ENCODE measurements around the gene DLK1.

DLK1 gene

GRCh38 chr14:100715803-100716202 is 10.9 kb upstream of the DLK1 start:
- no peak for DNase-seq

GRCh38 chr14:100717386-100717785 is 9.3 kb upstream of the DLK1 start:
- DNase-seq = no peak

GRCh38 chr14:100719976-100720520 is 6.6 kb upstream of the DLK1 start:
- DNase-seq = no peak

GRCh38 chr14:100721568-100721967 is 5.1 kb upstream of the DLK1 start:
- DNase-seq = no peak

GRCh38 chr14:100722367-100722766 is 4.3 kb upstream of the DLK1 start:
- no peak for DNase-seq

- no peak for DNase-seq
These were observed 3.4 kb upstream of the DLK1 start for GRCh38 chr14:100723135-100723829.

- DNase-seq = no peak
These were observed 2.8 kb upstream of the DLK1 start for GRCh38 chr14:100723830-100724437.

GRCh38 chr14:100724536-100724935 is 2.2 kb upstream of the DLK1 start:
- DNase-seq = no peak

- DNase-seq = no peak
These were observed 905 bp upstream of the DLK1 start for GRCh38 chr14:100725587-100726387.

GRCh38 chr14:100727086-100727872 is 587 bp downstream of the DLK1 start:
- no peak for DNase-seq

GRCh38 chr14:100727873-100728240 is 1.2 kb downstream of the DLK1 start:
- no peak for DNase-seq

- DNase-seq = no peak
These were observed 2.3 kb downstream of the DLK1 start for GRCh38 chr14:100728962-100729361.

GRCh38 chr14:100729982-100730381 is 3.3 kb downstream of the DLK1 start:
- no peak for DNase-seq

GRCh38 chr14:100730581-100730980 is 3.9 kb downstream of the DLK1 start:
- DNase-seq = no peak

GRCh38 chr14:100731011-100731670 is 4.4 kb downstream of the DLK1 start:
- no peak for DNase-seq

- DNase-seq = no peak
These were observed 5.4 kb downstream of the DLK1 start for GRCh38 chr14:100731846-100732765.

GRCh38 chr14:100732766-100733100 is 6.0 kb downstream of the DLK1 start:
- no peak for DNase-seq

GRCh38 chr14:100733152-100733850 is 6.6 kb downstream of the DLK1 start:
- DNase-seq = no peak

- DNase-seq = no peak
These were observed 7.6 kb downstream of the DLK1 start for GRCh38 chr14:100734031-100734990.

GRCh38 chr14:100735271-100735670 is 8.6 kb downstream of the DLK1 start:
- DNase-seq = no peak
